ENCODE results near the gene EMC1. TPM values are rescaled to one million over a fixed set of nuclear protein-coding genes. Genes with fewer than 3 reads are reported as not detected.
A peak's percentile ranks its signal among the peaks of the same experiment; 100 is the strongest.
"Not testable (repeated sequence)": the region's sequence is repeated elsewhere in the genome, so short reads cannot be mapped to it uniquely, and the experiment has no call there.

Gene EMC1
- polyA plus RNA-seq, 1 experiment: 49.0 TPM

DNA sequence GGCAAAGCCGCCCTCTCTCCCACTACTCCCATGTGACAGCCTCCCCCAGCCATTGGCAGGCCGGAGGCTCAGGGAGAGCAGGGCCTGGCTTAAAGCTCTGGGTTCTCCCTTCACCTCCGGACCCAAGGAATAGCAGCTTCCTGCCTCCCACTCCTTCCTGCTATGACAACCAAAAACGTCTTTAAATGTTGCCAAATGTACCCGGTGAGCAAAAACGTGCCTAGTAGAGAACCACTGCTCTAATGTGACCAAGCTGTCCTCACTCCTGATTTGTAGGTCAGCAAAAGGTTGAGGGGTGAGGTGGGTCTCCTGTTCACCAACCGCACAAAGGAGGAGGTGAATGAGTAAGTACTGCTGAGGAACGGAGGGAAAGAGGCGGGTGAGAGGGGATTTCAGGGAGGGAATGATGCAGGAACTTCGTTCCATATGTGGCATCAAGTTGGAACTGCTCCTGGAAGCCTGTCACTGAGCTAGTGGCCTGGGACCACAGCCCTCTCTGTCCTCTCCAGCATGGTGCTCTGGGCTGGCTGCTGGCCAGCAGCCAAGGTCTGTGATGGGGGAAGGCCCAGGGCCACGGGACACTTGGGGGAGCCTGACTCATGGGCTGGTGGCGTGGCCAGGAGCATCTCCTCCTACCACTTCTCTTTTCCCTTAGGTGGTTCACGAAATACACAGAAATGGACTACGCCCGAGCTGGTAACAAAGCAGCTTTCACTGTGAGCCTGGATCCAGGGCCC, 6.0 kb upstream of the EMC1 start:
- DNase-seq (ENCODE audit: low read depth, low spot score): no peak
- TF ChIP-seq, protein P1, sequence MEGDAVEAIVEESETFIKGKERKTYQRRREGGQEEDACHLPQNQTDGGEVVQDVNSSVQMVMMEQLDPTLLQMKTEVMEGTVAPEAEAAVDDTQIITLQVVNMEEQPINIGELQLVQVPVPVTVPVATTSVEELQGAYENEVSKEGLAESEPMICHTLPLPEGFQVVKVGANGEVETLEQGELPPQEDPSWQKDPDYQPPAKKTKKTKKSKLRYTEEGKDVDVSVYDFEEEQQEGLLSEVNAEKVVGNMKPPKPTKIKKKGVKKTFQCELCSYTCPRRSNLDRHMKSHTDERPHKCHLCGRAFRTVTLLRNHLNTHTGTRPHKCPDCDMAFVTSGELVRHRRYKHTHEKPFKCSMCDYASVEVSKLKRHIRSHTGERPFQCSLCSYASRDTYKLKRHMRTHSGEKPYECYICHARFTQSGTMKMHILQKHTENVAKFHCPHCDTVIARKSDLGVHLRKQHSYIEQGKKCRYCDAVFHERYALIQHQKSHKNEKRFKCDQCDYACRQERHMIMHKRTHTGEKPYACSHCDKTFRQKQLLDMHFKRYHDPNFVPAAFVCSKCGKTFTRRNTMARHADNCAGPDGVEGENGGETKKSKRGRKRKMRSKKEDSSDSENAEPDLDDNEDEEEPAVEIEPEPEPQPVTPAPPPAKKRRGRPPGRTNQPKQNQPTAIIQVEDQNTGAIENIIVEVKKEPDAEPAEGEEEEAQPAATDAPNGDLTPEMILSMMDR (IDR thresholded peaks at IDR 0.05; ENCODE audit: low read depth, low read length): no peak
- no peaks in the 10 kb centered on the region for H3K9me3 ChIP-seq (ENCODE audit: control insufficient read depth, insufficient read depth, low read length)
- no peaks in the 10 kb centered on the region for H3K27me3 ChIP-seq (ENCODE audit: control insufficient read depth, insufficient read depth, low read length)
- POLR2A ChIA-PET: interaction anchor here (1.2 kb wide), 1 partner anchor 55 kb away, joined by 4 read pairs; the partner anchor contains the start of genes AKR7A2 and SLC66A1
- no peak overlapping the region for H3K4me3 ChIP-seq (ENCODE audit: low read depth, low read length)
- no peak overlapping the region for H3K27ac ChIP-seq (ENCODE audit: low read depth, low read length)
- CTCF ChIA-PET: no interaction called here

DNA sequence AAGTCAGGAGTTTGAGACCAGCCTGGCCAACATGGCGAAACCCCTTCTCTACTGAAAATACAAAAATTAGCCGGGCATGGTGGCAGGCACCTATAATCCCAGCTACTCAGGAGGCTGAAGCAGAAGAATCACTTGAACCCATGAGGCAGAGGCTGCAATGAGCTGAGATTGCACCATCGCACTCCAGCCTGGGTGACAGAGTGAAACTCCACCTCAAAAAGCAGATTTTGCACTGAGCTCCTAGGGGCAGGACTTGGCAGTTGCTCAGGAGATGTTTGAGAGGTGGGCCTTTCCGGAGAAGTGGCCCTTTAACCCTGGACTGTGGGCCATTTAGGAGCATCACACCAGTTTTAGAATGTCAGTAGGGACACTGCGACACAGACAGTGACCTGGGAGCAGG, 5.0 kb upstream of the EMC1 start:
- CTCF ChIA-PET; DNase-seq (ENCODE audit: low read depth, low spot score); POLR2A ChIA-PET; H3K9me3 ChIP-seq (ENCODE audit: control insufficient read depth, insufficient read depth, low read length); H3K27me3 ChIP-seq (ENCODE audit: control insufficient read depth, insufficient read depth, low read length); H3K27ac ChIP-seq (ENCODE audit: low read depth, low read length); H3K4me3 ChIP-seq (ENCODE audit: low read depth, low read length): not testable (repeated sequence)

DNA sequence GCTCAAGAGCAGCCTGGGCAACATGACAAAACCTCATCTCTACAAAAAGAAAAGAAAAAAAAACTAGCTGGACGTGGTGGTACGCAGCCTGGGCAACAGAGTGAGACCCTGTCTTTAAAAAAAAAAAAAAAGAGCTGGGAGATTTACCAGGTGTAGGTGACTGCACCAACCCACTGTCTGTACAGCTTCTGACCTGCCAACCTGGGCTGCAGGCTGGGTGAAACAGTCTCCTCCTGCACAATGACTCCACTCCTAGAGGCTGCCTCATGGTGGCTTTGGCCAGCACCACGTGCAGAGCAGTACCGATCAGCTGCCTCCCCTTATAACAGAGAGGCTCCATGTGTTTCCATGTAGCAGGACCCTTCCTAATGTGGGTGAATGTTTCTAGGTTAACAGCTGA, 4.0 kb upstream of the EMC1 start:
- CTCF ChIA-PET: interaction anchor here (1.2 to 1.5 kb wide), 3 partner anchors 15 to 406 kb away, joined by 3 to 5 read pairs (median 4); no protein-coding TSS in a partner anchor
- no peak for DNase-seq (ENCODE audit: low read depth, low spot score)
- peaks cover 3% of the 10 kb centered on the region; the same call in 1 of the 2 replicates for H3K9me3 ChIP-seq (ENCODE audit: control insufficient read depth, insufficient read depth, low read length)
- no peaks in the 10 kb centered on the region for H3K27me3 ChIP-seq (ENCODE audit: control insufficient read depth, insufficient read depth, low read length)
- no peak overlapping the region for H3K4me3 ChIP-seq (ENCODE audit: low read depth, low read length)
- H3K27ac ChIP-seq (ENCODE audit: low read depth, low read length): no peak overlapping the region
- POLR2A ChIA-PET: interaction anchor here (0.7 kb wide), 1 partner anchor 14 kb away, joined by 4 read pairs; no protein-coding TSS in a partner anchor
- TF ChIP-seq, protein P1 (IDR thresholded peaks at IDR 0.05; ENCODE audit: low read depth, low read length): no peak

DNA sequence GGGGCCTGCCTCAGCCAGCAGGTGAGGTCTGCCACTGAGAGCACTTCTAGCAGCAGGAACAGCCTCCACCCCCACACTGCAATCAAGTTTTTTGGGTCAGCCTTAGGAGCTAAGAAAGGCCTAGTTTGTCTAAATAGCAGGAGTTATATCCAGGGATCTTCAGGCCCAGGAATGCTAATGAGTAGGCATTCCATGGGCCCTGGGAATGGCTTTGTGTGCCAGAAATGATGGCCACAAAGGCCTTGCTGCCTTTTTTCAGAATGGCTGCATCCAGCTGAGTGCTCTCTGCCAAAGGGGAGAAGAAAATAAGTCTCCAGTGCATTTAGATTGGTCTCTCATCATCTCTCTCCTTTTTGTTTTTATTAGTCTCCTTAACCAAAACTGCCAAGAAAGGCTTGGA, 3.1 kb upstream of the EMC1 start:
- no peak for DNase-seq (ENCODE audit: low read depth, low spot score)
- TF ChIP-seq, protein P1 (IDR thresholded peaks at IDR 0.05; ENCODE audit: low read depth, low read length): no peak
- POLR2A ChIA-PET: no interaction called here
- Histone ChIP-seq H3K4me3 (ENCODE audit: low read depth, low read length) (no peak overlapping the region), H3K27me3 (ENCODE audit: control insufficient read depth, insufficient read depth, low read length) (no peaks in the 10 kb centered on the region), H3K27ac (ENCODE audit: low read depth, low read length) (no peak overlapping the region), H3K9me3 (ENCODE audit: control insufficient read depth, insufficient read depth, low read length) (peaks cover 3% of the 10 kb centered on the region; the same call in 1 of the 2 replicates)
- CTCF ChIA-PET: interaction anchor here (1.2 to 1.5 kb wide), 3 partner anchors 14 to 407 kb away, joined by 3 to 5 read pairs (median 4); no protein-coding TSS in a partner anchor

DNA sequence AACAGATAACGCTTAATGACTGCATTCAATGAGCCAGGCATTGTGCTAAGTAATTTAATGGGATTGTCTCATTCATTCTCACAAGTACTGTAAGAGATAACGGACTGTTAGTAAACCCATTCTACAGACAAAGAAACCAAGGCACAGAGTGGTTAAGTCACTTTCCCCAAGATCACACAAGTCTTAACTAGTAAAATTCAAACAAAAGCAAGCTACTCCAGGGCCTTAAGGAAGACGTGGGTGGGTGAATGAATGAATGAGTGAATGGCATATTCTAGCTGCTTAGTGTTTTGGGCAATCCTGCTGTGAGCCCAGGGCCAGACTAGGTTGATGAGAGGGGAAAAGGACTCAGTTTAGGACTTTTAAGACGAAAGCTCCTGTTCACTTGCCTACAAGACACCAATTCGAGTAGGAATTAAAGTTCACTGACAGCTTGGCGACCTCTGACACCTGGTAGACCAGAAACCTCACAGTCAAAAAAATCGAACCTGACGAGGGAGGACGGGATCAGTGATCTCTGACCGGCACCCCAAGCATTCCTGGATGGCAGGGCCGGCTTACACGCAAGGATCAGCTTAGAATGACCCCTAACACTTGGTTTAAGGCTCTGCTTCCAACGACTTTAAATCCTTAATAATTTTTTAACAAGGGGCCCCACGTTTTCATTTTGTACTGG, 557 bp downstream of the EMC1 start:
- peaks cover 3% of the 10 kb centered on the region; the same call in 1 of the 2 replicates for H3K9me3 ChIP-seq (ENCODE audit: control insufficient read depth, insufficient read depth, low read length)
- no peak for DNase-seq (ENCODE audit: low read depth, low spot score)
- TF ChIP-seq, protein P1 (IDR thresholded peaks at IDR 0.05; ENCODE audit: low read depth, low read length): no peak
- peak overlapping the region; percentile 98 for H3K4me3 ChIP-seq (ENCODE audit: low read depth, low read length)
- no peaks in the 10 kb centered on the region for H3K27me3 ChIP-seq (ENCODE audit: control insufficient read depth, insufficient read depth, low read length)
- CTCF ChIA-PET: interaction anchor here (3.2 kb wide), 1 partner anchor 10 kb away, joined by 20 read pairs; no protein-coding TSS in a partner anchor
- POLR2A ChIA-PET: interaction anchor here (1.0 to 2.2 kb wide), 4 partner anchors 10 to 62 kb away, joined by 3 to 11 read pairs (median 5); partner anchors contain the start of gene SLC66A1
- peak overlapping the region; percentile 97 for H3K27ac ChIP-seq (ENCODE audit: low read depth, low read length)

Measured in AG04450 (cell line).